ENCODE results near the gene CHRNA7.

Gene CHRNA7

DNA sequence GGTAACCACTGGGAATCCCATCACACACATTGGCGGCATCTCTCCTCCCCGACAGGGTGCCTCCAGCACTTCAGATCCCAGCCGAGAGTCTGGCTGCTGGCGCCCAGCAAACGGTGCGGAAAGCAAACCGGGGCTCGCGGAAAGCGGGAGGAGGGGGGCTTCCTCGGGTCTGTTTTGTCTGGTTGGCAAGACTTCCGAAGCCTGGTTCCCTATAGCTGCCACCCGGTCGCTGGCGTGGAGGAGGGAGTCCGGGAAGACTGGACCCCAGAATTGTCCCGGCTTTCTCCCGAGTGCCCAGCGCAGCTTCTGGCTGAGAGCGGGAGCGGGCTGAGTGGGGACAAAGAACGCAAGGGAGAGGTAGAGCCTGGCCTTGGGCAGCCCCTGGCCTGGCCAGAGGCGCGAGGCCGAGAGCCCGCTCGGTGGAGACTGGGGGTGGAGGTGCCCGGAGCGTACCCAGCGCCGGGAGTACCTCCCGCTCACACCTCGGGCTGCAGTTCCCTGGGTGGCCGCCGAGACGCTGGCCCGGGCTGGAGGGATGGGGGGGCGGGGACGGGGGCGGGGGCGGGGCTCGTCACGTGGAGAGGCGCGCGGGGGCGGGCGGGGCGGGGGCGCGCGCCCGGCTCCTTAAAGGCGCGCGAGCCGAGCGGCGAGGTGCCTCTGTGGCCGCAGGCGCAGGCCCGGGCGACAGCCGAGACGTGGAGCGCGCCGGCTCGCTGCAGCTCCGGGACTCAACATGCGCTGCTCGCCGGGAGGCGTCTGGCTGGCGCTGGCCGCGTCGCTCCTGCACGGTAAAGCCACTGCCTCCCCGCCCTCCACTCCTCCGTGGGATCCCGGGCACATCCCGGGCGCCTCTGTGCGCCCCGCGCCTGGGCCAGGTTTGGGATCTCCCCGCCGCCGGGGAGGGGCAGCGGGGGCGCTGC is at the start of gene CHRNA7:
TSS of gene CHRNA7 (plus strand) at position 654 of the 920 bp plus-strand sequence. CDS start at position 734, 80 bp downstream.
- peak; percentile 3 to 23 for DNase-seq (ENCODE audit: low read depth in 2 of 2)

DNA sequence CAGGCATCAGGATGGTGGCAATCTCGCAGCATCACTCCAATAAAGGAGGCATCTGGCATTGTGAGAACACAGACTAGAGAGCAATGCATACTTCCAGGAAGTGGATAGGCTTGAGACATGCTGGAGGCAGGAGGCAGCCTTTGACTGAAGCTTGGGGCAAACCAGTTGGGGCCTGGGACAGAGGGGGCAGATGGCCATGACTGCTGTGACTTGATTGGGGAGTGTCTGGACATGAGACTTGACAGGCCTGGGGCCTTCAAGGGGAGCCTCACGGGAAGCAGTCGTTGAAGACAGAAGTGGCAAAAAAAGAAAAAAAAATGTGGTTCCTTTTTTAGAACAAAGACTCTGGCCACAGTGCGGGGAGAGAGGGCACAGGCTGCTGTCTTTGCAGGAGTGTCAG is 44.7 kb upstream of the CHRNA7 start:
- no peak for DNase-seq (ENCODE audit: low read depth in 2 of 2)

DNA sequence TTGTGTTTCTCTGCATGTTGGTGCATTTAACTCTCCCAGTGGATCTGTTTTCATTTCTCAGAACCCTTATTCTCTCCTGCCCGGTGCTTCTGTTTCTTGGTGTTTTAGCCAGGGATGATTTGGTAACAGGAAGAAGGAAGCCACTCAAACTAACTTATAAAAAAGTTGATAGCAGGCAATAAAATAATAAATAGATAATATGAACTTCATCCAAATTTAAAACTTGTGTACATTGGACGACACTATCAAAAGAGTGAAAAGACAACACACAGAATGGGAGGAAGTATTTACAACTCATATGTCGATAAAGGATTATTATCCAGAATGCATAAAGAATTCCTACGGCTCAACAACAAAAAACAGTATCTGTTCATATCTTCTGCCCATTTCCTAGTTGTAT is 37.3 kb upstream of the CHRNA7 start:
- no peak for DNase-seq (ENCODE audit: low read depth in 2 of 2)

DNA sequence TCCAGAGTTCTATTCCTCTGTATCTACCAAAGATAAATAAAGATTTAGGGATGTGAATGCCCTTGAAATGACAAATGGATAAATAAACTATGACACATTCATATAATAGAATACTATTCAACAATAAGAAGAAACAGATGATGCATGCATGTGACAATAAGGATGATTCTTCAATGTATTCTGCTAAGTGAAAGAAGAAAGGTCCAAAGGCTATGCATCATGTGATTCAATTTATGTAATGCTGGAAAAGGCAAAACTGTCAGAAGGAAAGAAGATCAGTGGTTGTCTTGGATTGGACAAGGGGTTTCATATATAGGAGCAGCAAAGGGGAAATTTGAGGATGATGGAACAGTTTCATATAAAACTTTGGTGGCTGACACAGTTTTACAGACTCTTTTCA is 32.6 kb upstream of the CHRNA7 start:
- no peak for DNase-seq (ENCODE audit: low read depth in 2 of 2)

DNA sequence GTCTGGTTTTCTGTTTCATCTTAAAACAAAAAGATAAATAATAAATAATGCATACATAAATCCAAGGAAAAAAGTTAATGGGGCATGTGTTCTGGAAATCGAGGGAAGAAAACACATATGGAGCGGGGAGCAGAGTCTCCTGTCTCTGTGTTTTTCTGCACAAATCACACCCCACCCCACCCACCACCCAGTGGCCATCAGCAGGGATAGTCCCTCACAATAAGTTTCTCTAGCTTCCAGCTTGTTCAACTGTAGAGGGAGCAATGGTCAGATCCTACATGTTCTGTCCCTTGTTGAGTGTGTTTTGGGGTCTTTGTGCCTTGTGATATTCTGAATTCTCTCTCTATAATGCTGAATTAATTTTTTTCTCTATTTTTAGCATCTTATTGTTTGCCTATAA is 26.8 kb upstream of the CHRNA7 start:
- no peak for DNase-seq (ENCODE audit: low read depth in 2 of 2)

DNA sequence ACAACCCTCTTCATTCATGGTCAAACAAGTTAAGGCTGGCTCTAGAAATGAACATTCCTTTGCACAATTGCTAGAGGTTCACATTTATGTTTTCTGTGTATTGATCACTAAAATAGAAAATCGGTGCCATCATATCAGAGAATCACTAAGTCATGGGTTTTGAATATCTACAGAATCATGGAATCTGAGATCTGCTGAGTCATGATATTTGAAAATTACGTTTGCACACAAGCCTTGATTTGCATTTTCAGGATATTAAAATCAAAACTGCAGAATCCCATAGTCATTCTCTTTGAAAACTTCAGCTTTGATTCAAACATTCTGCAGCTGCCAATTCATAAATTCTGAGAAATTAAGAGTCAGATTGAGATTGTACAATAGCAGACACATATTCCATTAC is 26.1 kb upstream of the CHRNA7 start:
- no peak for DNase-seq (ENCODE audit: low read depth in 2 of 2)

DNA sequence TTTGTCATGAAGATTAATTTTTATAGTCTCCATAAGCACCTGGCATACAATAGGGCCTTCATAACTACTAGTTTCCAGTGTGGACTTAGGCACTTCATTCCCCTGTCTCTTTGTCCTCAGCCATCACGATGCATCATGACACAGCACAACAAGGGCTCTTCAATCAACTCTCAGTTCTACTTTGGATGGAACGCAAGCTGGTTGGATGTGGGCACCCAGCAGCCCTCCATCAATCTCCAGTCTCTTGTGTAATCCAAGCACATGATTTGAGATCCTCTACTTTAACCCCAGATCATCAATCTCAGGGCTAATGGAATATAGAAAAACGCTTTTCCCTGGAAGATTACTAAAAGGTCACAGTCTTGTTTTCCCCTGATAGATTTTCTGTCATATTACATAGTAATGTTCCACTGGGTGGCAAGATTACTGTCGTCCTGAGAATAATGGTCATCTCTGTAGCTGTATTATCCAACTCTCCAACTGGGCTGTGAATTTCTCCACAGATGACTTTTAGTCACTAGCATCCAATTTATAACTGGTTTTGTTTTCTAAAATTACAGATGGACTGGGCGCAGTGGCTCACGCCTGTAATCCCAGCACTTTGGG is 22.9 kb upstream of the CHRNA7 start:
- no peak for DNase-seq (ENCODE audit: low read depth in 2 of 2)

DNA sequence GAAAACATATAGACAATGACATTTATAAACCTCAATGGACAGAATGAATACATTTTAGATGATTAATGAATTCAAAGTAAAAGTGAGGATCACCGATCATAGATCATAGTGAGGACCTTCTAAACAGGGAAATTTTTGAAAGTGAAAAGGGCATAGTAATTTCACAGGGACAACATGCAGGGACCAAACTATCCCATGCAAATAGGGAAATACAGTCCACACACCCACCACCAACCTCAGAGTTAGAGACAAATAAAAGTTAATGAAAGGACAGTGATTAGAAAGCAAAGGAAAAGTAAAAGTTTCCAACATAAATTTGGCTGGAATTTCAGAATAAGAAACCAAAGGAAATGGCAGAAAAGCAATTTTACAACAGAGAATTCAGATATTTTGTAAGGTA is 15.4 kb upstream of the CHRNA7 start:
- no peak for DNase-seq (ENCODE audit: low read depth in 2 of 2)

DNA sequence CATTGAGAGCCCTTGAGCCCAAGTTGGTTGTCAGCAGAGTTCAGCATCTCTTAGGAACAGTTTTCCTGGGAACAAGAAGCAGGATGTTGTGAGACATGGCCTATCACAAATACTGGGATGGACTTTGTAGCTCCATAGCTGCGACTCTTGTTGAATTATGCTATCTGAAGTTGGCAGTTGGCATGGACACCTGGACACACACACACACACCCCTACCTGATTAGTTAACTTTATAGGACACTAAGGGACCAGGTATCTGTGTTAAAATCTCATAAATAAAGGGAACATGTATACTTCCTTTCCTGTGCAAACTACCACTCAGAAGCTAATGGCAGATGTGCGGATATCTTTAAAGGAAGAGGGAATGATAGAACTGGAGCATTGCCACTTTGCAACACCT is 10.2 kb upstream of the CHRNA7 start:
- DNase-seq (ENCODE audit: low read depth in 2 of 2), result no peak

DNA sequence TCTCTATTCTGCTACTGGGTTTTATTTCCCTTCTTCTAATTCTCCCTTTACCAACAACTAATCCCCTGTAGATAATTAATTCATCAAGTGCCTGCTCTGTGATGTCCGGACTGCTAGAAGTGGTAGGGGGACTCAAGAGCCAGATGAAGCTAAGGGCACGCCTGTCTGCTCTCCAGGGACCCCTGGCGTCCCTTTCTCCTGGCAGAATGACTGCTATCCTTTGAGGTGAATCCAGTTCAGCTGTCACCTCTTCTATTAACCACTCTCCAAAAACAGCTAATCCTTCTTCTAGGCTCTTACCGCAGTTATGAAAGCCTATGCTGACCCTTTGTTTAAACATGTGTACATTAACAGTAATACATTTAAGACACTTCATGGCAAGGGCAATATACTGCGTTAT is 1.4 kb upstream of the CHRNA7 start:
- DNase-seq (ENCODE audit: low read depth in 2 of 2), result no peak

DNA sequence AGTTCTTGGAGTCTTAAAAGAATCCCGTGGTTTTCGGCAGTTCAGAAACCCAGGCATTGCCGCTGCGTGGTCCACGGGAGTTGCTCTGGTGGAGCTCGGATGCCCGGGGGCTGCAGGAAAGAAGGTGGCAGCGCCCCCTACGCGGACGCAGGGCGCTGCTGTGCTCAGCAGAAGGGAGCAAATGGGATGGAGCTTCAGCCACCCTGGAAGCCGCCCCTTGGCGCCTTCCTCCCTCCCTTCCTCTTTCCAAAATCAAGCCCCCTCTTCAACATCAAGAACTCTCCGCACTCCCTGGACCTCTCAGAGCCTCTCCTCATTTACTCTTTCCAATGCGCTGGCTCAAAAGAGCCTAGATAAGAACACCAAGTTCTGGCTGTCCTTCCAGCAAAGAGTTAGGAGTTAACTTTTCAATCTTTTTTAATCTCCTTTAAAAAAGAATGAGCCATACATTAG is 880 bp upstream of the CHRNA7 start:
- DNase-seq (ENCODE audit: low read depth in 2 of 2), result no peak

DNA sequence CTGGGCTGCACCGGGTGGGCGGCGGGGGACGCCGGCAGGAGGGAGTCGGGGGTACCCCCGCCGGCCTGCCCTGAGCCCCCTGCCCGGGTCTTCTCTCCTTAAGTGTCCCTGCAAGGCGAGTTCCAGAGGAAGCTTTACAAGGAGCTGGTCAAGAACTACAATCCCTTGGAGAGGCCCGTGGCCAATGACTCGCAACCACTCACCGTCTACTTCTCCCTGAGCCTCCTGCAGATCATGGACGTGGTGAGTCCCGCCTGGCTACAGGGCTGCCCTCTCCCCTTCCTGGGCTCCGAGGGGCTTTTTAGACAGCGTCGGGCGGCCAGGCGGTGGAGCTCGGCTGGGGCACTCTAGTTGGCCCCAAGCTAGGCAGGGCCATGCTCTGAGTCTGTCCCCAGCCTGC is 480 bp downstream of the CHRNA7 start:
- no peak for DNase-seq (ENCODE audit: low read depth in 2 of 2)

DNA sequence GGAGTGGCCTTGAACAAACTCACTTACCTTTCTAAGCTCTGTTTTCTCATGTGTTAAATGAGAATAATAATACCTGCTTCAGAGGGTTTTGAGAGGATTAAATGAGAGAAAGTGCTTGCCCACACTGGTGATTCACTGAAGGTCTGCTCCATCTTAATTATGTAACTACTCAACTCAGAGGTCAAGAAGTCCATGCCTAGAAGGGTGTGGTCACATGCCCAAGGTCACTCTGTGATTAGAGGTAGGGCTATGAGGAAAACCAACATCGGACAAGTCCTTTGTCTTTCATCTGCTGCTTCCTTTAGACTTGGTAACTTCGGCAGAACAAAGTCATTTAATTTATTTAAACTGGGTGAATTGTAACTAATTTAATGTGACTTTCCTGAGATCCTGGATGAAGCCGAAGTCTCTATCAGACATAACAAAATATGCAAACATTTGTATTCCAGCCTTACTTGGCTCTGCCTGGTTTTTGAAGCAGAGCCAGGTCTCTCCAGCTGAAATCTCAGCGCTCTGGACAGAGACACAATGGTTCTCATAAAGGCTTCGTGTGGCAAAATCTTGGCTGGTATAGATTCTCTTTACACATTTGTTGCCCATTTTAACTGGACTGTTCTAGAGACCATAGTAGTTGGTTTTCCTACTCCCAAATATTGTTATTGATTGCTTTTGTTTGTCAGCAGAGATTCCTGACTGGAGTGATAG is 3.0 kb downstream of the CHRNA7 start:
- DNase-seq (ENCODE audit: low read depth in 2 of 2), result no peak

DNA sequence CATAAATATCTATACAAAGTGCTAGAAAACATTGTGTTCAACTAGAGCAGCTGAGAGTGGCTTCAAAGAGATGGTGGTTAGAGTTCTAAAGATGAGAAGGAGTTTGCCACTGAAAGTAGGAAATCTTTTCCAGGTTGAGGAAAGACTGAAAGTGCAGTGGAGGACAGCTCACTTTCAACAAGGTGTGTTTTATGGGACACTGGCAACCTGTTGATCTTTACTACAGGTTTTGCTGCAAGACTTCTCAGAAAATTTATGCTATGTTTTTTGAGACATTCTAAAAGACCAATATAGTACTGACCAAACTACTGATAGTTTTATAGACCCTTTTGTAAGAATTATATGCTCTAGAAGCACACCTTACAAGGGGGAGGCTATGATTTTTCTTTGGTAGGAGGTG is 3.8 kb downstream of the CHRNA7 start:
- no peak for DNase-seq (ENCODE audit: low read depth in 2 of 2)

DNA sequence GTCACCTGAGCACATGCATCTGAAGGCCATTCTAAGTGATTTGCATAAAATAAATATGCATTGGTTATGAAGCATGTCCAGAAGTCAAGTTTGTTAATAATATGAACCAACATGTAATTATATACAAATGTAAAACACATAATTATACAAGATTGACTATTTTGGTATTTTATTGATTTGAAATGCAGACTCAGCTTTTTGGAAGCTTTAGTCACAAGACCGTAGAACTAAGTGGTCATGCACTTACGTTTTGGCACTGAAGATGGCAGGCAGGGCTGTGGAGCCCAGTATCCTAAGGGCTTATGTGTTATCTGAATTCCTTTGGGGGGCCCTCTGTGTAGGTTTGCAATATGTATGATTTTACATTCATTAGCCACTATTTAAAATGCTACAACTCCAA is 5.0 kb downstream of the CHRNA7 start:
- DNase-seq (ENCODE audit: low read depth in 2 of 2), result no peak

DNA sequence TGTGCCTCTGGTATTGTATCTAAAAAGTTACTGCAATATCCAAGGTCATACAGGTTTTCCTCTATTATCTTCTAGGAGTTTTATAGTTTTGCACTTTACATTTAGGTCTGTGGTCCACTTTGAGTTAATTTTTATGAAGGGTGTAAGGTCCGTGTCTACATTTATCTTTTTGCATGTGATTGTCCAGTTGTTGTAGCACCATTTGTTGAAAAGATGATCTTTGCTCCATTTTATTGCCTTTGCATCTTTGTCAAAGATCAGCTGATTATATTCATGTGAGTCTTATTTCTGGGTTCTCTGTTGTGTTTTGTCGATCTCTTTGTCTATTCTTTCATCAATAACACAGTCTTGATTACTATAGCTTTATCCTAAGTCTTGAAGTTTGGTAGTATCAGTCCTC is 6.7 kb downstream of the CHRNA7 start:
- no peak for DNase-seq (ENCODE audit: low read depth in 2 of 2)

DNA sequence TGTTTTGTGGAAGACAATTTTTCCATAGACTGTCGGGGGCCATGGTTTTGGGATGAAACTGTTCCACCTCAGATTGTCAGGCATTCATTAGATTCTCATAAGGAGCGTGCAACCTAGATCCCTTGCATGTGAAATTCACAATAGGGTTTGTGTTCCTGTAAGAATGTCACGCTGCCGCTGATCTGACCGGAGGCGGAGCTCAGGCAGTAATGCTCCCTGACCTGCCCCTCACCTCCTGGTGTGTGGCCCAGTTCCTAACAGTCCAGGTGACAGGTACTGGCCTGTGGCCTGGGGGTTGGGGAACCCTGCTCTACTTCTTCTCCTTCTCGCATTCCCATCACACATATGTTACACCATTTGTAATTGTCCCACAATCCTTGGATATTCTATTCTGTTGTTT is 11.0 kb downstream of the CHRNA7 start:
- DNase-seq (ENCODE audit: low read depth in 2 of 2), result no peak

DNA sequence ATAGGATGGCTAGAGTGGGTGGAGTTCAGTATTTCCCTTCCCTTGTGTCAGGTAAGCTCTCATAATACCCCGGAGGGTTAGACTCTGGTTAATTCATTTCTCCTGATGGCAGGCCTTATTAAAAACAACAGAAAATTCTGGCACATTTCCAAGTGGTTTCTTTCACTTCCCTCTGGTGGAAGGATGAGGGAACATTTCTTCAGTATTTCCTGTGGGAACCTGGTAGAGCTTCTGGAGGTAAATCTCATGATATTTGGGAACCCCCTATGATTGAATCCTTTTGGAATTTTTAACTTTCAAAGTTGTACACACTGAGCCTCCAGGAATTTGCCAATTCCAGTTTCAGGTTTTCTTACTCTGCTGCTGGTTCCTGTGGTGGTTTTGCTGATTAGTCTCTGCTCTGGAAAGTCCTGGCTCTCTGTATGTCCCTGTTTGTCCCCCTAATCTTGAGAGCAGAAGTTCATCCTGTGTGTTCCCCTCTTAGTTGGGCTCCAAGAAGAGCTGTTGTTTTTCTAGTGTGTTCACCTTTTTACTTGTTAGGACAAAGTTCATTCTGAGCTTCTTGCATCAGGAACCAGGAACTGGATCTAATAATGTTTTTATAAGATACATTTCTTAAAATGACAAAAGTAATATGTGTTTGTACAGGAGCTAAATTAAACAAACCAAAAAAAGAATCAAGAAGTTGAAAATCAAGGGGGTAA is 12.1 kb downstream of the CHRNA7 start:
- no peak for DNase-seq (ENCODE audit: low read depth in 2 of 2)

DNA sequence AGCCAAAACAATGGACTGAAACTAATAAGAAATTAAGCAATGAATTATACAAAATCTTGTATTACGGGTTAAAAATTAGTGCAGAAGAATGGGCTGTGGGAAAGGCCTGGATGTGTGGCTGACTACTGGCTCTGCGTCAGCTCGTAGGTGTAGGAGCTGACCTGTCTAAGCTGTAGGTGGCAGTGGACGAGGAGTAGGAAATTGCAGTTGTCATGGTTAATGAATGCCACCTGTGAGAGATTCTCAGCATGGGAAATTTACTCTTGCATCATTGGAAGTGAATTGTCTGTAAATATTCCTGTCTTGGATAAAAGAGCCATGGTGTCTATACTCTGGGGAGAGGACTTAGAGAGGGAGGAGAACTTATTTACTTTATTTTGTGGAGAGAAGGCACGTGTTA is 23.4 kb downstream of the CHRNA7 start:
- no peak for DNase-seq (ENCODE audit: low read depth in 2 of 2)

DNA sequence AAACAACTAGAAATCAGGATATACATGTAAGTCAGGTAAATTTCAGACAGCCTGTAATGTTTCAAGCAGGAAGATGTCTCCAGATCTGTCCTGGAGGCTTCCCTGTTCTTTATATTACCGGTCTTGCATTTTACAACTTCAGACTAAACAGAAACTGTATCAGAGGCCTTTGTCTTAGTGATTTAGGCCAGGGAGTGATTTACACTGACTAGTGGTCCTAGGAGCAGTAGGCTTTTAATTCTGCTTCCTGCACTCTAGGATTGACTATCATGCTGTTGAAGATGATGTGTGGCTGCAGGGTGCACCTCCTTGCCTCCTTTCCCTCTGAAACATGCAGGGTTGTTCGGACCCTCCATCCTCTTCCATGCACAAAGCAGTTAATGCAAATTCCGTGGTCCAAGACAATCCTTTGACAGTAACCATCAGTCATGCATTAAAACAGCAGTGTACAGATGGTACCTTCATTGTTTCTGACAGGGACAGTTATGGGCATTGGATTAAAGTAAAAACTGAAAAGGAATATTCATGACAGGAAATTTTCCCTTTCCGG is 27.6 kb downstream of the CHRNA7 start:
- DNase-seq (ENCODE audit: low read depth in 2 of 2), result no peak

DNA sequence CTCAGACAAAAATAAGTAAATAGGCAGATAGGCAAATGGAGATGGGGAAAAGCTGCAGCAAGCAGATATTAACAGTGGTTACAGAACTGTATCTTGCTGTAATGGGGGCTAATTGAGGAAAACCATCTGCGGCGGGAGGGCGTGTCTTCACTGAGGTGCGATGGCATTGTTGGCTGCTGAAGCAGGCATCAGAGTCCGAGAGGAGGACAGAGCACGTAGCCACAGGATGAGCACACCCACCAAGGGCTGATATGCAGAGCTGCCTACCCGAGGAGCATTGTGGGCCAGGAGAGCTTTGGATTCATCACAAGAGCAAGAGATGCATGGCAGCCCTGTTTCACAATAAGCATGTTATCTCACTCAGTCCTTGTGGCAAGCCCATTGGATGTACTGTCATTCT is 30.4 kb downstream of the CHRNA7 start:
- no peak for DNase-seq (ENCODE audit: low read depth in 2 of 2)

DNA sequence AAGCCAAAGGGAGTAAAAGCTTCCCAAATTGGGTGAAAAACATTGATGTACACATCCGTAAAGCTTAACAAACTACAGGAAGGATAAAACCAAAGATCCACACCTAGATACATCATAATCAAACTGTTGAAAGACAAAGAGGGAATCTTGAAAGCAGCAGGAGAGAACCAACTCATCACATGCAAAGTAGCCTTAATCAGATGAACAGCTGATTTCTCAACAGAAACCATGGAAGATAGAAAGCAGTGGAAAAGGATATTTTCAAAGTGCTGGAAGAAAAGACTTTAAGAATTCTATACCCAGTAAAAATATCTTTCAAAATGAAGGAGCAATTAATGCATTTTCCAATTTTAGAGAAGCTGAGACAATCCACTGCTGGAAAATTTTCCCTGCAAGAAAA is 36.8 kb downstream of the CHRNA7 start:
- no peak for DNase-seq (ENCODE audit: low read depth in 2 of 2)

All from stimulated activated CD4-positive, alpha-beta T cell treated with anti-CD3 and anti-CD28 coated beads, Interleukin-4, amount 100 ng/mL, for 48 hours (primary cell).